H1 (cell line): ENCODE measurements around the gene SLCO4A1. TPM values are rescaled to one million over a fixed set of nuclear protein-coding genes. Genes with fewer than 3 reads are reported as not detected.

Source experiments
- HDAC6 ChIP-seq: IDR thresholded peaks from one replicate; pipeline ENCODE4 v1.7.1; 2012; ENCODE audit warnings: low read depth, mild to moderate bottlenecking, inconsistent platforms, low read length, moderate library complexity
- TCF12 ChIP-seq: IDR thresholded peaks from 2 replicates; pipeline ENCODE4 v1.6.1; 2011; ENCODE audit warnings: low read depth, mild to moderate bottlenecking, low read length
- ZNF274 ChIP-seq: IDR thresholded peaks from 2 replicates; pipeline ENCODE4 v1.7.0; 2012; ENCODE audit warnings: low read length, borderline replicate concordance; ENCODE audit errors: extremely low read depth
- polyA plus RNA-seq, 7 experiments: library from polyadenylated mRNA; depleted of rRNA in 3 of 7; stranded (reverse) in 5 of 7; unstranded in 2 of 7; fragments of >200 nt in 5 of 7; fragments of 200-250 nt in 2 of 7; gene quantifications; 1 replicate in 5 of 7; 2 replicates in 1 of 7; 4 replicates in 1 of 7; pipeline versions ENCODE4 v1.2.1 to v1.2.3, GENCODE V29; 2011 to 2013; ENCODE audit warnings: missing spikeins in 2 of 7, mixed read lengths in 2 of 7
- total RNA-seq: library from RNA; stranded (reverse); fragmentation: NEBNext Ultra II Directional; extraction: Animal tissue kit (Norgen Biotek cat#: 25700); gene quantifications from 2 replicates; pipeline ENCODE4 v1.2.1, GENCODE V29; 2021
- TF ChIP-seq, protein P1 (sequence below): IDR thresholded peaks from 2 replicates; pipeline ENCODE4 v1.6.1; 2011; ENCODE audit warnings: low read length, improper control_type of control experiment

SLCO4A1 gene
- total and polyA plus RNA-seq, 2 of the 8 experiments (the other 6 are each of a cell fraction or from before 2014, with no cell fraction given) = 10.5 to 18.5 TPM

GRCh38 chr20:62645613-62646012, 3.3 kb downstream of the SLCO4A1 start (continued):
- no peak for TF ChIP-seq TCF12
- TF ChIP-seq ZNF274 = no peak
- no peak for TF ChIP-seq HDAC6
- TF ChIP-seq, protein P1, sequence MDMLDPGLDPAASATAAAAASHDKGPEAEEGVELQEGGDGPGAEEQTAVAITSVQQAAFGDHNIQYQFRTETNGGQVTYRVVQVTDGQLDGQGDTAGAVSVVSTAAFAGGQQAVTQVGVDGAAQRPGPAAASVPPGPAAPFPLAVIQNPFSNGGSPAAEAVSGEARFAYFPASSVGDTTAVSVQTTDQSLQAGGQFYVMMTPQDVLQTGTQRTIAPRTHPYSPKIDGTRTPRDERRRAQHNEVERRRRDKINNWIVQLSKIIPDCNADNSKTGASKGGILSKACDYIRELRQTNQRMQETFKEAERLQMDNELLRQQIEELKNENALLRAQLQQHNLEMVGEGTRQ = no peak
